Skeletal muscle satellite cell (primary cell): ENCODE data around the gene XYLB.
"Not testable (repeated sequence)": the region's sequence is repeated elsewhere in the genome, so short reads cannot be mapped to it uniquely, and the experiment has no call there.

Source experiments
- H3K27me3 ChIP-seq: 2 replicates; pipeline ENCODE4 v1.7.0; 2013; ENCODE audit warnings: low read length; ENCODE audit not compliant: control insufficient read depth, insufficient read depth
- H3K36me3 ChIP-seq: 2 replicates; pipeline ENCODE4 v1.7.0; 2013; ENCODE audit warnings: mild to moderate bottlenecking, control low read depth, low read length; ENCODE audit not compliant: insufficient read depth
- H3K4me1 ChIP-seq: 2 replicates; pipeline ENCODE4 v1.7.0; 2013; ENCODE audit warnings: low read length; ENCODE audit not compliant: control insufficient read depth, insufficient read depth
- H3K4me2 ChIP-seq: 2 replicates; pipeline ENCODE4 v1.7.0; 2013; ENCODE audit warnings: mild to moderate bottlenecking, low read length
- H3K4me3 ChIP-seq: 2 replicates; pipeline ENCODE4 v1.7.0; 2013; ENCODE audit warnings: low read length
- H3K9ac ChIP-seq: 2 replicates; pipeline ENCODE4 v1.7.0; 2013; ENCODE audit warnings: mild to moderate bottlenecking, low read depth, low read length, moderate library complexity
- H3K9me3 ChIP-seq: replicated peaks from 2 replicates; pipeline ENCODE4 v1.7.0; 2013; ENCODE audit warnings: mild to moderate bottlenecking, control low read depth, low read length

The XYLB gene

GRCh38 chr3:38420758-38421157 is 74.2 kb downstream of the XYLB start:
- H3K4me1 ChIP-seq, H3K4me3 ChIP-seq, H3K9ac ChIP-seq, H3K36me3 ChIP-seq, H3K27me3 ChIP-seq, H3K9me3 ChIP-seq, H3K4me2 ChIP-seq: not testable (repeated sequence)

- Histone ChIP-seq H3K4me1 (no peaks in the 10 kb centered on the region), H3K27me3 (no peaks in the 10 kb centered on the region), H3K4me3 (no peak overlapping the region)
Measured at GRCh38 chr3:38421679-38422336, 75.2 kb downstream of the XYLB start.

GRCh38 chr3:38426798-38427426 is 80.3 kb downstream of the XYLB start:
- H3K4me3 ChIP-seq, H3K9me3 ChIP-seq, H3K4me1 ChIP-seq, H3K36me3 ChIP-seq, H3K9ac ChIP-seq, H3K27me3 ChIP-seq, H3K4me2 ChIP-seq: not testable (repeated sequence)

More at GRCh38 chr3:38421679-38422336, 75.2 kb downstream of the XYLB start:
- H3K9me3 ChIP-seq: no peaks in the 10 kb centered on the region
- H3K4me2 ChIP-seq: no peak overlapping the region
- H3K9ac ChIP-seq: no peak overlapping the region
- no peaks in the 10 kb centered on the region for H3K36me3 ChIP-seq

GRCh38 chr3:38432871-38433658 is 86.5 kb downstream of the XYLB start:
- H3K36me3 ChIP-seq, H3K27me3 ChIP-seq, H3K4me3 ChIP-seq, H3K4me2 ChIP-seq, H3K9ac ChIP-seq, H3K4me1 ChIP-seq: not testable (repeated sequence)
- peaks cover 11% of the 10 kb centered on the region for H3K9me3 ChIP-seq

- peaks cover 11% of the 10 kb centered on the region for H3K9me3 ChIP-seq
- not testable (repeated sequence) for H3K4me1 ChIP-seq, H3K27me3 ChIP-seq, H3K9ac ChIP-seq, H3K36me3 ChIP-seq, H3K4me3 ChIP-seq, H3K4me2 ChIP-seq
Measured at GRCh38 chr3:38433661-38434060, 87.1 kb downstream of the XYLB start.

- not testable (repeated sequence) for H3K9me3 ChIP-seq, H3K4me2 ChIP-seq, H3K4me1 ChIP-seq, H3K36me3 ChIP-seq, H3K9ac ChIP-seq, H3K4me3 ChIP-seq, H3K27me3 ChIP-seq
Measured at GRCh38 chr3:38438436-38439069, 92.0 kb downstream of the XYLB start.

- not testable (repeated sequence) for H3K4me2 ChIP-seq, H3K4me1 ChIP-seq, H3K27me3 ChIP-seq, H3K4me3 ChIP-seq, H3K9me3 ChIP-seq, H3K36me3 ChIP-seq, H3K9ac ChIP-seq
Measured at GRCh38 chr3:38443205-38443604, 96.6 kb downstream of the XYLB start.

GRCh38 chr3:38446085-38446686 is 99.6 kb downstream of the XYLB start:
- Histone ChIP-seq H3K36me3 (no peaks in the 10 kb centered on the region), H3K9me3 (no peaks in the 10 kb centered on the region), H3K4me2 (no peak overlapping the region), H3K27me3 (no peaks in the 10 kb centered on the region), H3K4me3 (no peak overlapping the region), H3K4me1 (no peaks in the 10 kb centered on the region), H3K9ac (no peak overlapping the region)

GRCh38 chr3:38446812-38447211 is 100.2 kb downstream of the XYLB start:
- no peaks in the 10 kb centered on the region for H3K36me3 ChIP-seq
- no peak overlapping the region for H3K4me2 ChIP-seq
- no peaks in the 10 kb centered on the region for H3K9me3 ChIP-seq
- H3K27me3 ChIP-seq: no peaks in the 10 kb centered on the region
- no peak overlapping the region for H3K9ac ChIP-seq
- no peak overlapping the region for H3K4me3 ChIP-seq
- H3K4me1 ChIP-seq: no peaks in the 10 kb centered on the region

GRCh38 chr3:38450853-38451252 is 104.3 kb downstream of the XYLB start:
- peaks cover 7% of the 10 kb centered on the region for H3K4me1 ChIP-seq

More at GRCh38 chr3:38450853-38451252, 104.3 kb downstream of the XYLB start:
- H3K27me3 ChIP-seq: no peaks in the 10 kb centered on the region
- H3K9ac ChIP-seq: no peak overlapping the region
- H3K9me3 ChIP-seq: no peaks in the 10 kb centered on the region
- no peak overlapping the region for H3K4me3 ChIP-seq
- H3K36me3 ChIP-seq: no peaks in the 10 kb centered on the region
- H3K4me2 ChIP-seq: no peak overlapping the region
